Uterus (tissue), 2 donors: ENCODE data around the gene OSCP1.

Experiments
- CTCF ChIP-seq, 4 experiments: fragments of 200-600 bp in 2 of 4; fragments of 450-650 bp in 2 of 4; sonication (generic) in 2 of 4; IDR thresholded peaks; one replicate each; pipeline ENCODE4 v1.5.1; 2016 to 2019; ENCODE audit warnings: antibody characterized with exemption in 4 of 4, mild to moderate bottlenecking in 2 of 4, moderate library complexity in 1 of 4
- POLR2A ChIP-seq, 2 donors: fragments of 450-650 bp; IDR thresholded peaks; one replicate each; pipeline ENCODE4 v1.6.1; 2016; ENCODE audit warnings: antibody characterized with exemption in 2 of 2, mild to moderate bottlenecking in 1 of 2, moderate library complexity in 1 of 2

GRCh38 chr1:36469163-36469562, 18.9 kb upstream of the OSCP1 start:
- TF ChIP-seq CTCF (IDR thresholded peaks at IDR 0.05) (no peak), POLR2A (IDR thresholded peaks at IDR 0.05) (no peak)
